ACC112 (cell line): ENCODE data around the gene CFAP161.

Source experiments
- H2AFZ ChIP-seq: fragments of 200-600 bp; sonication (generic); one replicate; pipeline ENCODE4 v1.6.0; 2017; ENCODE audit warnings: antibody characterized with exemption, low read length; ENCODE audit not compliant: unreplicated experiment
- H3K27ac ChIP-seq: fragments of 200-600 bp; sonication (generic); 2 replicates; pipeline ENCODE4 v1.5.1; 2014; ENCODE audit warnings: low read depth, mild to moderate bottlenecking, antibody characterized with exemption, low read length, moderate library complexity
- H3K27me3 ChIP-seq: fragments of 200-600 bp; sonication (generic); 2 replicates; pipeline ENCODE4 v1.6.1; 2014; ENCODE audit warnings: mild to moderate bottlenecking, antibody characterized with exemption, low read length, moderate library complexity, mixed read lengths; ENCODE audit not compliant: insufficient read depth
- H3K36me3 ChIP-seq: fragments of 200-600 bp; sonication (generic); 2 replicates; pipeline ENCODE4 v1.6.1; 2016; ENCODE audit warnings: mild to moderate bottlenecking, antibody characterized with exemption, low read length, moderate library complexity, mixed read lengths; ENCODE audit not compliant: insufficient read depth
- H3K4me1 ChIP-seq: fragments of 200-600 bp; sonication (generic); one replicate; pipeline ENCODE4 v1.6.1; 2016; ENCODE audit warnings: low read length, mixed read lengths; ENCODE audit not compliant: insufficient read depth, unreplicated experiment, control insufficient read depth
- H3K4me3 ChIP-seq: fragments of 200-600 bp; sonication (generic); 2 replicates; pipeline ENCODE4 v1.5.1; 2014; ENCODE audit warnings: mild to moderate bottlenecking, low read depth, low read length
- H3K79me2 ChIP-seq: fragments of 200-600 bp; sonication (generic); one replicate; pipeline ENCODE4 v1.6.0; 2016; ENCODE audit warnings: low read length; ENCODE audit not compliant: control insufficient read depth, unreplicated experiment, insufficient read depth

CFAP161 gene

GRCh38 chr15:81197255-81197630 is 63.2 kb downstream of the CFAP161 start:
- Histone ChIP-seq H2AFZ (no peak overlapping the region), H3K4me3 (no peak overlapping the region), H3K4me1 (no peaks in the 10 kb centered on the region), H3K27ac (no peak overlapping the region), H3K36me3 (no peaks in the 10 kb centered on the region), H3K79me2 (no peaks in the 10 kb centered on the region), H3K27me3 (no peaks in the 10 kb centered on the region)

DNA sequence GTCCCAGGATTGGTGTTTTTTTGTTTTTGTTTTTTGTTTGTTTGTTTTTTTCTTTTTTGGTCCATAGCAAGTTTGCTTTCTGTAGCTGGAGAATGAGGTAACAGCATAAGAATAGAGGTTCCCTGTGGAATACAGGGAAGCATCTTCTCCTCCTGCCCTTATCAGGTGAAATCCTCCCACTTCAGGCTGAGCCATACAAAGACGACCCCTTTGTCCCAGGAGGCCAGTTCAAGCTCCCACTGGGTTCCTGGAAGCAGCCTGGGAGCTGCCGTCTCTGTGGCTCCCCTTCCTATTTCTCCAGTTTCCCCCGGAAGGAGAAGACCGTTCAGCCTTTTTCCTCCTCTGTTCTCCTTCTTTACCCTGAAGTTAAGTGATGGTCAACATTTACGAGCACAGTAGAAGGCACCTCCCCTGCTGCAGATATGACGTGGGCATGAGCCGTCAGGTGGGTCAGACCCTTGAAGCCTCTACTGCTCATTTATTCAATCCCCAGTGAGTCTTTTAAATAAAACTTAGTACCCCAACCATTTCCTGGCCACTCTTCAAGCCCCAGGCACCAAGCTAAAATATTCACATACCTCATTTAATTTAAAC is 63.7 kb downstream of the CFAP161 start:
- Histone ChIP-seq H2AFZ (no peak overlapping the region), H3K27ac (no peak overlapping the region), H3K27me3 (no peaks in the 10 kb centered on the region), H3K4me3 (no peak overlapping the region), H3K79me2 (no peaks in the 10 kb centered on the region), H3K4me1 (no peaks in the 10 kb centered on the region), H3K36me3 (no peaks in the 10 kb centered on the region)
